Measurements from ENCODE around the gene RNF40. TPM values are rescaled to one million over a fixed set of nuclear protein-coding genes. Genes with fewer than 3 reads are reported as not detected.
A peak's percentile ranks its signal among the peaks of the same experiment; 100 is the strongest.

Gene RNF40
- total RNA-seq, 1 donor from 2014 or later: 80.0 TPM

GRCh38 chr16:30740364-30741251 is 21.5 kb upstream of the RNF40 start:
- no peak for DNase-seq

- DNase-seq: no peak
Observed at GRCh38 chr16:30741461-30741914, 20.6 kb upstream of the RNF40 start.

- DNase-seq: no peak
Observed at GRCh38 chr16:30743716-30744115, 18.4 kb upstream of the RNF40 start.

- no peak for DNase-seq
Observed at GRCh38 chr16:30744183-30744582, 17.9 kb upstream of the RNF40 start.

- DNase-seq: no peak
Observed at GRCh38 chr16:30745082-30745481, 17.0 kb upstream of the RNF40 start.

GRCh38 chr16:30746638-30747175 is 15.4 kb upstream of the RNF40 start:
- no peak for DNase-seq

GRCh38 chr16:30747331-30747730 is 14.8 kb upstream of the RNF40 start:
- DNase-seq: no peak

GRCh38 chr16:30747799-30748633 is 14.1 kb upstream of the RNF40 start, which contains the start of gene PHKG2:
PHKG2 (plus strand) TSS chr16:30748425; CDS start chr16:30748821, 396 bp downstream.
- peak; percentile 99 for DNase-seq

- DNase-seq: no peak
Observed at GRCh38 chr16:30748634-30749445, 13.3 kb upstream of the RNF40 start.

GRCh38 chr16:30750201-30750600 is 11.9 kb upstream of the RNF40 start:
- DNase-seq: no peak

GRCh38 chr16:30750876-30751465 is 11.2 kb upstream of the RNF40 start:
- DNase-seq: no peak

GRCh38 chr16:30753596-30753995 is 8.5 kb upstream of the RNF40 start:
- no peak for DNase-seq

GRCh38 chr16:30755955-30756780 is 6.0 kb upstream of the RNF40 start:
- no peak for DNase-seq

- no peak for DNase-seq
Observed at GRCh38 chr16:30756781-30757100, 5.4 kb upstream of the RNF40 start.

GRCh38 chr16:30757316-30757715 is 4.8 kb upstream of the RNF40 start:
- no peak for DNase-seq

- DNase-seq: no peak
Observed at GRCh38 chr16:30758988-30759491, 3.1 kb upstream of the RNF40 start.

- DNase-seq: no peak
Observed at GRCh38 chr16:30760001-30760559, 2.0 kb upstream of the RNF40 start.

- no peak for DNase-seq
Observed at GRCh38 chr16:30760577-30761426, 1.3 kb upstream of the RNF40 start.

- no peak for DNase-seq
Observed at GRCh38 chr16:30761427-30761927, 645 bp upstream of the RNF40 start.

All from occipital lobe (tissue), 2 donors.